Keratinocyte (primary cell): ENCODE results near the gene LONP2. TPM values are rescaled to one million over a fixed set of nuclear protein-coding genes. Genes with fewer than 3 reads are reported as not detected.

ENCODE experiments used
- DNase-seq: peaks from one replicate; pipeline ENCODE4 v3.0.0-alpha.2; 2011; ENCODE audit warnings: low read depth, missing footprints, low spot score
- FAIRE-seq: peaks from 2 replicates; lab custom pipeline; 2011; peaks lifted over from hg19 to GRCh38; lab: Jason Lieb, UNC
- H2AFZ ChIP-seq: 2 replicates; pipeline ENCODE4 v1.6.0; 2012; ENCODE audit warnings: low read length, control low read depth, inconsistent platforms; ENCODE audit not compliant: control insufficient read depth
- H3K27ac ChIP-seq: 2 replicates; pipeline ENCODE4 v1.5.1; 2011; ENCODE audit warnings: low read length; ENCODE audit not compliant: control insufficient read depth, insufficient read depth
- H3K27me3 ChIP-seq: 3 replicates; pipeline ENCODE4 v1.6.0; 2011; ENCODE audit warnings: low read length; ENCODE audit not compliant: control insufficient read depth, insufficient read depth; ENCODE audit errors: extremely low read depth
- H3K36me3 ChIP-seq, 2 experiments: 2 replicates in 1 of 2; 3 replicates in 1 of 2; pipeline ENCODE4 v1.5.1; 2011; ENCODE audit warnings: low read length in 2 of 2, mild to moderate bottlenecking in 1 of 2; ENCODE audit not compliant: control insufficient read depth in 2 of 2, insufficient read depth in 2 of 2; ENCODE audit errors: extremely low read depth in 1 of 2
- H3K4me1 ChIP-seq: 3 replicates; pipeline ENCODE4 v1.5.1; 2011; ENCODE audit warnings: low read length; ENCODE audit not compliant: control insufficient read depth, insufficient read depth; ENCODE audit errors: extremely low read depth
- H3K4me2 ChIP-seq: 3 replicates; pipeline ENCODE4 v1.6.0; 2011; ENCODE audit warnings: low read depth, low read length; ENCODE audit not compliant: control insufficient read depth, insufficient read depth; ENCODE audit errors: extremely low read depth
- H3K4me3 ChIP-seq, 3 experiments: fragments of 200-600 bp in 1 of 3; sonication (generic) in 1 of 3; 2 replicates in 2 of 3; 3 replicates in 1 of 3; pipeline ENCODE4 v1.5.1; 2011 to 2016; ENCODE audit warnings: low read length in 3 of 3, mild to moderate bottlenecking in 3 of 3, control low read depth in 2 of 3, inconsistent platforms in 1 of 3, low read depth in 1 of 3, mixed read lengths in 1 of 3, mixed run types in 1 of 3, moderate library complexity in 1 of 3; ENCODE audit not compliant: control insufficient read depth in 2 of 3, insufficient read depth in 2 of 3; ENCODE audit errors: extremely low read depth in 1 of 3
- H3K79me2 ChIP-seq: 2 replicates; pipeline ENCODE4 v1.6.0; 2012; ENCODE audit warnings: low read length; ENCODE audit not compliant: control insufficient read depth, insufficient read depth
- H3K9ac ChIP-seq: 3 replicates; pipeline ENCODE4 v1.6.0; 2011; ENCODE audit warnings: low read length; ENCODE audit not compliant: control insufficient read depth, insufficient read depth; ENCODE audit errors: extremely low read depth
- H3K9me1 ChIP-seq: 3 replicates; pipeline ENCODE4 v1.6.0; 2011; ENCODE audit warnings: low read length; ENCODE audit not compliant: control insufficient read depth, insufficient read depth; ENCODE audit errors: extremely low read depth
- H3K9me3 ChIP-seq: 2 replicates; pipeline ENCODE4 v1.5.1; 2012; ENCODE audit warnings: low read depth, low read length; ENCODE audit not compliant: control insufficient read depth
- H4K20me1 ChIP-seq: 3 replicates; pipeline ENCODE4 v1.6.0; 2011; ENCODE audit warnings: low read length; ENCODE audit not compliant: control insufficient read depth, insufficient read depth; ENCODE audit errors: extremely low read depth
- CTCF ChIP-seq, 3 experiments: IDR thresholded peaks in 1 of 3; conservative IDR thresholded peaks in 1 of 3; optimal IDR thresholded peaks in 1 of 3; 2 replicates in 2 of 3; 3 replicates in 1 of 3; pipeline versions ENCODE3 to v1.5.1; 2011; ENCODE audit warnings: low read length in 3 of 3, mild to moderate bottlenecking in 3 of 3, moderate library complexity in 2 of 3, control low read depth in 1 of 3, inconsistent platforms in 1 of 3; ENCODE audit not compliant: insufficient read depth in 2 of 3; ENCODE audit errors: extremely low read depth in 1 of 3
- EZH2 ChIP-seq: IDR thresholded peaks from one replicate; pipeline ENCODE4 v1.6.1; 2012; ENCODE audit warnings: inconsistent platforms, mild to moderate bottlenecking, low read length, moderate library complexity
- dilution Hi-C: fragments of 300-500 bp; cut with MboI; formaldehyde crosslinking; loops from one replicate; pipeline ENCODE4 v1.7.0; 2020; ENCODE audit warnings: low sequenced_read_pairs; ENCODE audit not compliant: extremely low pct_ligation_motif_present
- polyA plus RNA-seq, 5 experiments: library from polyadenylated mRNA; depleted of rRNA in 3 of 5; stranded (reverse) in 3 of 5; stranded (forward) in 1 of 5; unstranded in 1 of 5; fragments of >200 nt; gene quantifications; 1 replicate in 1 of 5; 2 replicates in 3 of 5; 3 replicates in 1 of 5; pipeline versions ENCODE4 v1.2.1 to v1.2.3, GENCODE V29; 2011 to 2012; ENCODE audit warnings: missing spikeins in 2 of 5, low read depth in 1 of 5, low replicate concordance in 1 of 5

The LONP2 gene
- polyA plus RNA-seq, 1 donor (not counting 4 experiments of a cell fraction or from before 2014, with no cell fraction given) = 49.4 TPM

DNA sequence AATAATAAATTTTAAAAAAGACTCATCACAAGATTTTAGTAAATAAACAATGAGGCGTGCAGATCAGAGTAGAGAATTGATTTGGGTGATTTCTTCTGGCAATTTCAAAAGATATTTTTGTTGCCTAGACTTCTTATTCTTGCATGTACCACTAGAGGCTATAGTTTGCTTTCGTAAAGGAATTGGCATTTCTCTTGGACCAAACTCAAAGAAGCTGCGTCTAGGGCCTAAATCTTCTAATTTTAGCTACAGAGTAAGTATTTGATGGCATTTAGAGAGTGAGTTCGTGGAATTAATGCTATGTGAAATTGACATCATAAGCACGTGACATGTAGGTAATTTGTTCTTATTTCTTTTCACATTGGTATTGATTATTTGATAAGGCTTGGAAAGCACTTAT, 27.6 kb downstream of the LONP2 start:
- Histone ChIP-seq H3K4me2 (no peak overlapping the region), H2AFZ (no peak overlapping the region), H4K20me1 (no peaks in the 10 kb centered on the region), H3K9me3 (no peaks in the 10 kb centered on the region), H3K36me3 (peaks cover 0 to 6% of the 10 kb centered on the region in 2 experiments), H3K4me1 (no peaks in the 10 kb centered on the region), H3K9me1 (no peaks in the 10 kb centered on the region), H3K27me3 (no peaks in the 10 kb centered on the region), H3K27ac (no peak overlapping the region), H3K79me2 (no peaks in the 10 kb centered on the region), H3K9ac (no peak overlapping the region), H3K4me3 (no peak overlapping the region)
- dilution Hi-C loops = no loop called here
- FAIRE-seq (no peak), DNase-seq (no peak)
- TF ChIP-seq CTCF (optimal IDR thresholded peaks at IDR 0.05 in 1 of 3, IDR thresholded peaks at IDR 0.05 in 1 of 3, conservative IDR thresholded peaks at IDR 0.05 in 1 of 3; ENCODE audit: extremely low read depth in 1 of 3, insufficient read depth in 2 of 3, low read length in 3 of 3) (no peak), EZH2 (no peak)

DNA sequence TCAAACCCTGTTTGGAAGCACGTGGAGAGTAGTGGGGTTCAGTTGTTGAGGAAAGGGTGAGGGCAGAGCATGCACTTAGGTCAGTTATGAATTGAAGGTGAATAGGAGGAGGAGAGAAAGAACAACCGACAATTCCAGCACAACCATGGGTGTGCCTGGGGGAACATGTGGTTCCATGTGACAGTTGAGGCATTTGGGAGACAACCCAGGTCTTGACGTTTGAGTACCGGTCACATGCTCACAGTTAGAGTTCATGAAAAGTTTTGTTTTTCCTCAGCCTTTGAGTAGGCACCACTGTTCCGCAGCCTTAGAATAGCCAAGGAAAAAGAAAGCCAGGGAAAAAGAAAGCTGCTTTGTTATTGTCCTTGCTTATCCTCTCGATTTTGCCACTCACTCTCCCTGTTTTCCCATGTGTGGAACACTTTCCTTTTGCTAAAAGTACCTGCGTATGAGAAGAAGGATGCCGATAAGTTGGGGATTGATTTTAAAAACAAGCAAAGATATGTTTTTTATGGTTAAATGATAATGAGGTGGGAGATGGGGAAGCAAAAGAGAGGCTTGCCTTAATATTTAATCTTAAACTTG, 28.8 kb downstream of the LONP2 start:
- H3K4me3 ChIP-seq = no peak overlapping the region
- no peak overlapping the region for H3K9ac ChIP-seq
- no peaks in the 10 kb centered on the region for H3K4me1 ChIP-seq
- no peaks in the 10 kb centered on the region for H4K20me1 ChIP-seq
- no peaks in the 10 kb centered on the region for H3K79me2 ChIP-seq
- FAIRE-seq (no peak), DNase-seq (no peak)
- H3K4me2 ChIP-seq = no peak overlapping the region
- dilution Hi-C loops = no loop called here
- H2AFZ ChIP-seq = no peak overlapping the region
- H3K9me1 ChIP-seq = no peaks in the 10 kb centered on the region
- no peaks in the 10 kb centered on the region for H3K27me3 ChIP-seq
- peaks cover 4 to 8% of the 10 kb centered on the region in 2 experiments for H3K36me3 ChIP-seq
- TF ChIP-seq CTCF (optimal IDR thresholded peaks at IDR 0.05 in 1 of 3, IDR thresholded peaks at IDR 0.05 in 1 of 3, conservative IDR thresholded peaks at IDR 0.05 in 1 of 3; ENCODE audit: extremely low read depth in 1 of 3, insufficient read depth in 2 of 3, low read length in 3 of 3) (no peak), EZH2 (no peak)
- no peak overlapping the region for H3K27ac ChIP-seq
- no peaks in the 10 kb centered on the region for H3K9me3 ChIP-seq
